Stomach (tissue), 4 donors: ENCODE results near the gene CAPN9.

Experiments used
- POLR2AphosphoS5 ChIP-seq, 3 donors: sonication (generic); formaldehyde crosslinking; IDR thresholded peaks; one replicate each; pipeline ENCODE4 v1.6.1; 2016; ENCODE audit warnings: antibody characterized with exemption in 3 of 3
- TF ChIP-seq, protein P1 (sequence below), 7 experiments: fragments of 450-650 bp in 4 of 7; fragments of 200-600 bp in 3 of 7; sonication (generic) in 3 of 7; IDR thresholded peaks; one replicate each; pipeline ENCODE4 v1.5.1; 2016 to 2019; ENCODE audit warnings: antibody characterized with exemption in 7 of 7, control low read depth in 2 of 7, mild to moderate bottlenecking in 1 of 7

GRCh38 chr1:230825761-230826160 is 78.6 kb downstream of the CAPN9 start:
- no peak for TF ChIP-seq POLR2AphosphoS5 (IDR thresholded peaks at IDR 0.05)
- TF ChIP-seq, protein P1, sequence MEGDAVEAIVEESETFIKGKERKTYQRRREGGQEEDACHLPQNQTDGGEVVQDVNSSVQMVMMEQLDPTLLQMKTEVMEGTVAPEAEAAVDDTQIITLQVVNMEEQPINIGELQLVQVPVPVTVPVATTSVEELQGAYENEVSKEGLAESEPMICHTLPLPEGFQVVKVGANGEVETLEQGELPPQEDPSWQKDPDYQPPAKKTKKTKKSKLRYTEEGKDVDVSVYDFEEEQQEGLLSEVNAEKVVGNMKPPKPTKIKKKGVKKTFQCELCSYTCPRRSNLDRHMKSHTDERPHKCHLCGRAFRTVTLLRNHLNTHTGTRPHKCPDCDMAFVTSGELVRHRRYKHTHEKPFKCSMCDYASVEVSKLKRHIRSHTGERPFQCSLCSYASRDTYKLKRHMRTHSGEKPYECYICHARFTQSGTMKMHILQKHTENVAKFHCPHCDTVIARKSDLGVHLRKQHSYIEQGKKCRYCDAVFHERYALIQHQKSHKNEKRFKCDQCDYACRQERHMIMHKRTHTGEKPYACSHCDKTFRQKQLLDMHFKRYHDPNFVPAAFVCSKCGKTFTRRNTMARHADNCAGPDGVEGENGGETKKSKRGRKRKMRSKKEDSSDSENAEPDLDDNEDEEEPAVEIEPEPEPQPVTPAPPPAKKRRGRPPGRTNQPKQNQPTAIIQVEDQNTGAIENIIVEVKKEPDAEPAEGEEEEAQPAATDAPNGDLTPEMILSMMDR (IDR thresholded peaks at IDR 0.05), result no peak
